ENCODE measurements around the gene SMYD4.
"Not testable (repeated sequence)": the region's sequence is repeated elsewhere in the genome, so short reads cannot be mapped to it uniquely, and the experiment has no call there.

SMYD4 gene

DNA sequence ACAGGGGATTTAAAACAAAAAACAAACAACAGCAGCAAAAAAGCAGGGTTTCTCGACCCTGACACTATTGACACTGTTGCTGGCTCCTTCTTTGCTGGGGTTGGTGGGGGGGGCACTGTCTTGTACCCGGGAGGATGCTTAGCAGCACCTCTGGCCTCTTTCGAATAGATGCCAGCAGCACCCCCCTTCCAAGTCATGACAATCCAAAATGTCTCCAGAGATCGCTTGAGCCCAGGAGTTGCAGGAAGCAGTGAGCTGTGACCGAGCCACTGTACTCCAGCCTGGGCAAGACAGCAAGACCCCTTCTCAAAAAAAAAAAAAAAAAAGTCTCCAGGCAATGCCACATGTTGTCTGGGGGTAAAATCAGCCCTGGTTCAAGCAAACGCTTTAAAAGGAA, 47.5 kb downstream of the SMYD4 start:
- DNase-seq: no peak

- DNase-seq: no peak
Observed at GRCh38 chr17:1779571-1780131, 50.1 kb downstream of the SMYD4 start.

- no peak for DNase-seq
Observed at GRCh38 chr17:1776857-1777256, 52.8 kb downstream of the SMYD4 start.

DNA sequence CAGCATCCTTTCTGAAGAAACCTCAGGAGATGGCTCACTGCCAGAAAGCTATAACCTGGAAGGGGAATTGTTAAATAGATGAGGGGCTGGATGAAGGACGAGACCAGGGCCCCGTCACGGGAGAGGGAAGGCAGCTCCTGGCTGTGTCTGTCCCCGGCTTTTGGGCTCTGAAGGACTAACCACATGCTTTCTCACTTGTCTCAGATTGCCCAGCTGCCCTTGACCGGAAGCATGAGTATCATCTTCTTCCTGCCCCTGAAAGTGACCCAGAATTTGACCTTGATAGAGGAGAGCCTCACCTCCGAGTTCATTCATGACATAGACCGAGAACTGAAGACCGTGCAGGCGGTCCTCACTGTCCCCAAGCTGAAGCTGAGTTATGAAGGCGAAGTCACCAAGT, 53.4 kb downstream of the SMYD4 start:
- no peak for DNase-seq

- no peak for DNase-seq
Observed at GRCh38 chr17:1774390-1775176, 55.1 kb downstream of the SMYD4 start.

- DNase-seq: no peak
Observed at GRCh38 chr17:1773696-1774181, 56.0 kb downstream of the SMYD4 start.

DNA sequence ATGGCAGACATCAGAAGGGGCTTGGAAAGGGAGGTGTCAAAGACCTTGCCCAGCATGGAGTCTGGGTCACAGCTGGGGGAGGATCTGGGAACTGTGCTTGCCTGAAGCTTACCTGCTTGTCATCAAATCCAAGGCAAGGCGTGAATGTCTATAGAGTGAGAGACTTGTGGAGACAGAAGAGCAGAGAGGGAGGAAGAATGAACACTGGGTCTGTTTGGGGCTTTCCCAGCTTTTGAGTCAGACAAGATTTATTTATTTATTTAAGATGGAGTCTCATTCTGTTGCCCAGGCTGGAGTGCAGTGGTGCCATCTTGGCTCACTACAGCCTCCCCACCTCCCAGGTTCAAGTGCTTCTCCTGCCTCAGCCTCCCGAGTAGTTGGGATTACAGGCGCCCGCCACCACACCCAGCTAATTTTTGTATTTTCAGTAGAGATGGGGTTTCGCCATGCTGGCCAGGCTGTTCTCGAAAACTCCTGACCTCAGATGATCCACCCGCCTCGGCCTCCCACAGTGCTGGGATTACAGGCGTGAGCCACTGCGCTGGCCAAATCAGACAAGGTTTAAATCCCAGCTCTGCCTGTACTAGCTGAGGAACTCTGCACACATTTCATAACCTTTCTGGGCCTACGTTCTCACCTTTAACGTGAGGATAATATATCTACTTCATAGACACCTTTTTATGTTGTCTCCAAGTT, 56.6 kb downstream of the SMYD4 start:
- not testable (repeated sequence) for DNase-seq

DNA sequence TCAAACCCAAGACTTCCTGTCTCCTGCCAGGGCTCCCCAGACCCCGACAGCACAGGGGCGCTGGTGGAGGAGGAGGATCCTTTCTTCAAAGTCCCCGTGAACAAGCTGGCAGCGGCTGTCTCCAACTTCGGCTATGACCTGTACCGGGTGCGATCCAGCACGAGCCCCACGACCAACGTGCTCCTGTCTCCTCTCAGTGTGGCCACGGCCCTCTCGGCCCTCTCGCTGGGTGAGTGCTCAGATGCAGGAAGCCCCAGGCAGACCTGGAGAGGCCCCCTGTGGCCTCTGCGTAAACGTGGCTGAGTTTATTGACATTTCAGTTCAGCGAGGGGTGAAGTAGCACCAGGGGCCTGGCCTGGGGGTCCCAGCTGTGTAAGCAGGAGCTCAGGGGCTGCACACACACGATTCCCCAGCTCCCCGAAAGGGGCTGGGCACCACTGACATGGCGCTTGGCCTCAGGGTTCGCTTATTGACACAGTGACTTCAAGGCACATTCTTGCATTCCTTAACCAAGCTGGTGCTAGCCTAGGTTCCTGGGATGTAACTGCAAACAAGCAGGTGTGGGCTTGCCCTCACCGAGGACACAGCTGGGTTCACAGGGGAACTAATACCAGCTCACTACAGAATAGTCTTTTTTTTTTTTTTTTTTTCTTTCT, 59.8 kb downstream of the SMYD4 start:
- no peak for DNase-seq

DNA sequence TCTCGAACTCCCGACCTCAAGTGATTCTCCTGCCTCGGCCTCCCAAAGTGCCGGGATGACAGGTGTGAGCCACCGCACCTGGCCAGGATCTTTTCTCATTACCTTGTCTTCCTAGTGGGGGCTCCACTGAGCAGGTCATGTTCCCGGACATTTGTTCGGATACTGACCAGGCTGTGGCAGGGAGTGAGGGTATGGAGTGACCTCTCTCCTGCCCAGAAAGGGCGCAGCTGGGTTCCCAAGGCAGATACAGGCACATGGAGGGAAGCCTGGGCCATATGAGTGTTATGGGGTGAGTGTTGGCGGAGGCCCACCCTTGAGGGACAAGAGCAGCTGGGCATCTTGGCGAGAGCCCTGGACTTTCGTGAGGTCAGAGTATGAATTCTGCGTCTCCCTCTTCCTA, 62.3 kb downstream of the SMYD4 start:
- DNase-seq: no peak

DNA sequence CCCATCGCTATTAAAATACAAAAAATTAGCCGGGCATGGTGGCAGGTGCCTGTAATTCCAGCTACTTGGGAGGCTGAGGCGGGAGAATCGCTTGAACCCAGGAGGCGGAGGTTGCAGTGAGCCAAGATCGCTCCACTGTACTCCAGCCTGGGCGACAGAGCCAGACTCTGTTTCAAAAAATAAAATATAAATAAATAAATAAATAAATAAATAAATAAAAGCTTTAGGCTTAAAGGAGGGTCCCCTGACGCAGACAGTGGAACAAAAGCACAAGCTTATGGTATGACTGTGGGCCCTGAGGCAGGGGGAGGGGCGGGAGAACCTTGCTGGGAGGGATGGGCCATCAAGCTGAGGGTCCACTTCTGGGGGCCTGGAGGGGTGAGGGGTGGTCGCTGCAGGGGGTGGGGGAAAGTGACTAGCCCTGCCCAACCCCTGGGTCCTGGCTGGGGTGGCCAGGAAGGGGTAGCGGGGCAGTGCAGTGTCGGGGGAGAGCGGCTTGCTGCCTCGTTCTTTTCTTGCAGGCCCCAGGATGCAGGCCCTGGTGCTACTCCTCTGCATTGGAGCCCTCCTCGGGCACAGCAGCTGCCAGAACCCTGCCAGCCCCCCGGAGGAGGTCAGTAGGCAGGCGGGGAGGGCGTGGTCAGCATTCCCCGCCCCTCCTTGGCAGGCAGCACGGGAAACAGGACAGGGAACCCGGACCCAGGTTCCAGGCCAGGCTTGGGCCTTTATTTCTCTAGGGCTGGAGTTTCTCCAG, 63.1 kb downstream of the SMYD4 start:
- no peak for DNase-seq

DNA sequence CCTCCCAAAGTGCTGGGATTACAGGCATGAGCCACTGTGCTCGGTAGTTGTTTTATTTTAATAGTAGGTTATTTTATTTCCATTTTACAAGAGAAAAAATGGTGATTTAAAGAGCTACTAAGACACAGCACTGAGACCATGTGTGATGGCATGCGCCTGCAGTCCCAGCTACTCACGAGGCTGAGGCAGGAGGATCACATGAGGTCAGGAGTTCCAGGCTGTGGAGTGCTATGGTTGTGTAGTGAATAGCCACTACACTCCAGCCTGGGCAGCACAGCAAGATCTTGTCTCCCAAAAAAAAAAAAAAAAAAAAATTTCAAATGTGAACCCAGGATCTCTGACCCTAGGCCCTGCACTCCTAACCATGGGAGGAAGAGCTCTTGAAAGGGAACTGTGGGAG, 64.1 kb downstream of the SMYD4 start:
- no peak for DNase-seq

GRCh38 chr17:1764705-1765104, 65.0 kb downstream of the SMYD4 start:
- not testable (repeated sequence) for DNase-seq

DNA sequence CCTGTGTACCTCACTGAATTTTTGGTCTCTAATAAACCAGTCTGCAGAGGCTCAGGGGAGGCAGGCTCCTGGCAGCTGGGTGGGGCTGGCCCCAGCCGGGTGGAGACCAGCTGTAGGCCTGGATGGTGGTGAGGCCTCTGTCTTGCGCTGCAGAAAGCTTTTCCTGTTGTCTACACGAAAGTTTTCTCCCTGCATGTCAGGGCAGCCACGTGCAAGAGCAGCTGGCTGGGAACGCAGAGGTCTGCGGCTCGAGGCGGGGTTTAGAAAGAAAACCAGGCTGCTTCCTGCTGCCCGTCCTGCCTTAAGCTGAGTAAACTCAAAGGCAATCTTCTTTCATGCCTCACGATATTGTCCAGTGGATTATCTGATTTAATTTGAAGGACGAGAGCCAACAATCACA, 65.4 kb downstream of the SMYD4 start:
- peak; percentile 29 for DNase-seq

DNA sequence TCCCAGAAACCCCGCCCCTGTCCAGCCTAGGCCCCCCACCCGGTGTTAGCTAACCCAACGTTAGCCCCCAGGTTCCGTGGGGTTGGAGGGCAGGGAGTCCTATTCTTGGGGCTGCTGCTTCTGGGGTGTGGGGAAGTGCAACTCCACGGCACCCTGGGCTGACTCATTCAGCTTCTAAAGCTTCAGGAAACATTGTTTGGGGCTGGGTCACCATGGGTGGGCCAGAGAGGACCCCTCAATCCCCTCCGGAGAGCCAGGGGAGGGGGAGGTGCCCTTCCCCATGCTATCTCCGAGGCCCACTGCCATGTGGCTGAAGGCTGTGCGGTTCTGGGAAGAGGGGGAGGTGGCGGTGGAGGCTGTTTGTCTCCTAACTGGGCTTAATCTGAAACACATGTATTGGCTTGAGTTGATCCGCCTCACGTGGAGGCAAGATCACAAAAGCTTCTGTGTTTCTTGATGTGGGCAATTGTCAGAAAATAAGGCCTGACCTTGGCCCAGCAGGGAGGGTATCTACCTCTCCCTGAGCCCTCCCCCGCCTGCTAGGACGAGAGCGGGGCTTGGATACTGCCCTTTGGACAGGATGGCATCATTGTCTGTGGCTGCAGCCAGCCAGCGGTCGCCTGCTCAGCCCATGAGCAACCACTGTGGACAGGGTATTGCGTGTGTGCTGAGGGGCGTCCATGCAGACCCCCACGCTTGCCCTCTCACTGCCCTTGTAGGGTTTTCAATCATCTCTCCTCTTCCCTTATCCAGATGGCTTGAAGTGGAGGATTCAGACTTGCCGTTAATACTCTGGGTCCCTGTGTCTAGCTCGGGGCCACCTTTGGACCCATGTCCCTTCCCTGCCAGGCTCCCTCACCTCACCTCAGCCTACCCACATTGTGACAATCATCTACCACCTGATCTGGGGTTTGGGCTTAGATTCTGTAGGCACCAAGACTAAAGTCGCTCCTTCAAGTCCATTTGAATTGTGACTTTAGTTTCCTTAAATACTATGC, 66.5 kb downstream of the SMYD4 start:
- no peak for DNase-seq

DNA sequence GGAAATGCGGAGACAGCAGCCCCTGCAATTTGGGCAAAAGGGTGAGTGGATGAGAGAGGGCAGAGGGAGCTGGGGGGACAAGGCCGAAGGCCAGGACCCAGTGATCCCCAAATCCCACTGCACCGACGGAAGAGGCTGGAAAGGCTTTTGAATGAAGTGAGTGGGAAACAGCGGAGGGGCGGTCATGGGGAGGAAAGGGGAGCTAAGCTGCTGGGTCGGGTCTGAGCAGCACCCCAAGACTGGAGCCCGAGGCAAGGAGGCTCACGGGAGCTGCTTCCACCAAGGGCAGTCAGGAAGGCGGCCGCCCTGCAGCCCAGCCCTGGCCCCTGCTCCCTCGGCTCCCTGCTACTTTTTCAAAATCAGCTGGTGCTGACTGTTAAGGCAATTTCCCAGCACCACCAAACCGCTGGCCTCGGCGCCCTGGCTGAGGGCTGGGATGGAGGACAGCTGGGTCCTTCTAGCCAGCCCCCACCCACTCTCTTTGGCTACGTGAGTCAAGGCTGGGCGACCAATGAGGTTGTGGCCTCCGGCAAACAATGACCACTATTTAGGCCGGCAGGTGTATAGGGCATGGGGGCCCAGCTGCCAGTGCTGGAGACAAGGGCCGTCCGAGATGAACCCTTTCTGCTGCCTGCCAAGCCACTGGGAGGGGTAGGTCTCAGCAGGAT, 67.3 kb downstream of the SMYD4 start:
- no peak for DNase-seq

DNA sequence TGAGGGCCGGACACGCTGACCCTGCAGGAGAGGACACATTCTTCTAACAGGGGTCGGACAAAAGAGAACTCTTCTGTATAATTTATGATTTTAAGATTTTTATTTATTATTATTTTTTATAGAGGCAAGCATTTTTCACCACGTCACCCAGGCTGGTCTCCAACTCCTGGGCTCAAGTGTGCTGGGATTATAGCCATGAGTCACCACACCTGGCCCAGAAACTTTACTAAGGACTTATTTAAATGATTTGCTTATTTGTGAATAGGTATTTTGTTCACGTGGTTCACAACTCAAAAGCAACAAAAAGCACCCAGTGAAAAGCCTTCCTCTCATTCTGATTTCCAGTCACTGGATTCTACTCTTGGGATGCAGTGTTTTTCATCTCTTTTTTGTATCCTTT, 70.2 kb downstream of the SMYD4 start:
- no peak for DNase-seq

DNA sequence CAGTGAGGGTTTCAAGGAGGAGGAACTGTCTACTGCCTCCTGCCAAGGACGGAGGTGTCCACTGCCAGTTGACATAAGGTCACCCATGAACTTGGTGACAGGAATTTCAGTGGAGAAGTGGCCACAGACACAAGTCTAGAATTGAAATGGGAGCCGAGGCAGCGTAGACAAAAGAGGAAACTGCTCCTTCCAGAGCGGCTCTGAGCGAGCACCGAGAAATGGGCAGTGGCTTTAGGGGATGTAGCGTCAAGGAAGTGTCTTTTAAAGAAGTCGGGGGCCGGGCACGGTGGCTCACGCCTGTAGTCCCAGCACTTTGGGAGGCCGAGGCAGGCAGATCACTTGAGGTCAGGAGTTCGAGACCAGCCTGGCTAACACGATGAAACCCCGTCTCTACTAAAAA, 70.9 kb downstream of the SMYD4 start:
- no peak for DNase-seq

DNA sequence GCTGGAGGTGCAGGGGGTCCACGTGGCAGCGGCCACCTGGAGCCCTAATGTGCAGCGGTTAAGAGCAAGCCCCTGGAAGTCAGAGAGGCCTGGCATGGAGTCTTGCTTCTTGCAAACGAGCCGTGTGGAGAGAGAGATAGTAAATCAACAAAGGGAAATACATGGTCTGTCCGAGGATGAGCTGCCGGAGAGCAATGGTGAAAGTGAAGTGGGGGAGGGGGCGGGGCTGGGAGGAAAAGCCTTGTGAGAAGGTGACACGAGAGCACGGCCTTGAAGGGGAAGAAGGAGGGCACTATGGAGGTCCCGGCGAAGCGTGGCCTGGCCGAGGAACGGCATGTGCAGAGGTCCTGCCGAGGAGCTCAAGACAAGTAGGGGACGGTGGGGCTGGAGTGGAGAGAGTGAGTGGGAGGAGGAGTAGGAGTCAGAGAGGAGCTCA, 73.9 kb downstream of the SMYD4 start:
- DNase-seq: no peak

DNA sequence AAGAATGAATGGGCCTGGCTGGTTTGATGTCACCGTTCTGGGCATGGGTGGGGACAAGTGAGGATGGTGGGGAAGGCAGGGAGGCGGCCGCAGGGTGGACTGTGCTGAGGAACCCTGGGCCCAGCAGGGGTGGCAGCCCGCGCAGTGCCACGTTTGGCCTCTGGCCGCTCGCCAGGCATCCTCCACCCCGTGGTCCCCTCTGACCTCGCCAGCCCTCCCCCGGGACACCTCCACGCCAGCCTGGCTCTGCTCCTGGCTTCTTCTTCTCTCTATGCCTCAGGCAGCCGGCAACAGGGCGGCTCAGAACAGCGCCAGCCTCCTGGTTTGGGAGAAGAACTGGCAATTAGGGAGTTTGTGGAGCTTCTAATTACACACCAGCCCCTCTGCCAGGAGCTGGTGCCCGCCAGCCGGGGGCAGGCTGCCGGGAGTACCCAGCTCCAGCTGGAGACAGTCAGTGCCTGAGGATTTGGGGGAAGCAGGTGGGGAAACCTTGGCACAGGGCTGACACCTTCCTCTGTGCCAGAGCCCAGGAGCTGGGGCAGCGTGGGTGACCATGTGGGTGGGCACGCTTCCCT, 74.4 kb downstream of the SMYD4 start:
- DNase-seq: no peak

DNA sequence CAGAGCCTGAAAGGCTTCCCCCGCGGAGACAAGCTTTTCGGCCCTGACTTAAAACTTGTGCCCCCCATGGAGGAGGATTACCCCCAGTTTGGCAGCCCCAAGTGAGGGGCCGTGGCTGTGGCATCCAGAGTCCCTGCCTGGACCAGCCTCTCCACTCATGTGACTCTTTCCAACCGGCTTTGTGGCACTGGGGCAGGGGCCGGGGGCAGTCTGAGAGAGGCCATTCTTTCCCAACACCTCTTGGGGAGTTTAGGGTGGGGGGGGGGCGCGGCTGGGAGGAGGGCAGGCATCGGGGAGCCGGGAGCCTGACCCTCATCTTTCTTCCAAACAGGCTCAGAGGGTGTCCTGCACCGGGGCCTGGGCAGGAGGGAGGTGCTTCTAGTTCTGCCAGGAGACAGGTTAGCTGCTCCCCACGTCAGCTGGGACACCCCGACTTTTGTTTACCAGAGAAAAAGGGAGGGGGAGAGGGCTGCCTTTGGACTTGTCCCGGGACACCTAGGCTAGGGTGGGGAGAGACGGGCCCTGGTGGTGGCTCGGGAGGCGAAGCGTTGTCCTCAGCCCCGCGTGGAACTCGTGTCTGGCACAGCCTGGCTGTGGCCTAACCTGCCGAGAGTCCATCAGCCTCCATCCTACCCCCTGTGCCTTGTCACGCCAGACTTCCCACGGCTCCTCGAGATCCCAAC, 75.1 kb downstream of the SMYD4 start:
- DNase-seq: no peak

Data from midbrain (tissue), 1 donor.